ENCODE results near the gene KDM4B.

GRCh38 chr19:5001615-5002014 is 32.7 kb downstream of the KDM4B start:
- TF ChIP-seq CTCF (IDR thresholded peaks at IDR 0.05) (peak; percentile 9 to 75 (median 50)), POLR2A (IDR thresholded peaks at IDR 0.05) (no peak)
